Activated T-cell treated with anti-CD3 and anti-CD28 coated beads, Interleukin-2, amount 50 U/mL, for 1 hour (primary cell): ENCODE measurements around the gene TWSG1.

Experiments used
- DNase-seq: peaks from one replicate; pipeline ENCODE4 v3.0.0-alpha.2; 2020

TWSG1 gene

GRCh38 chr18:9334329-9334972 lies at the start of gene TWSG1:
Gene TWSG1, plus strand, starts transcription at chr18:9334773. Its CDS starts 2,457 bp downstream, at chr18:9337230.
- peak; percentile 93 for DNase-seq

GRCh38 chr18:9285604-9286003 lies 49.0 kb upstream of the TWSG1 start:
- DNase-seq = no peak

DNA sequence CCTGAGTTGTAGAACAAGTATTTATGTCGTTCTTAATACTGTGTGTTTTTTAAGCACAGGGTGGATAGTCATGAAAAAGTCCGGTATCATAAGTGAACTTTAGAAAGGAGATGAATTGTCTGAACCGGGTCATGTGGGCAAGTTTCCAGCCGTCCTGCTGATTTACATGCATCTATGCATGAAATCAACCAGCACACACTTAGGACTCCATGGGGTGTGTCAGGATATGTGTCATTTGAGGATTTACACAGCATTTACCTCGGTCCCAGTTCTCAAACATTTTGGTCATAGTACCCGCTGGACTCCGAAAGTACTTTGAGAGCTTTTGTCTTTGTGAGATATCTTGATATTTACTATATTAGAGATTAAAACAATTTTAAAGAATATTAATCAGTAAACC lies 47.5 kb upstream of the TWSG1 start:
- DNase-seq = no peak

DNA sequence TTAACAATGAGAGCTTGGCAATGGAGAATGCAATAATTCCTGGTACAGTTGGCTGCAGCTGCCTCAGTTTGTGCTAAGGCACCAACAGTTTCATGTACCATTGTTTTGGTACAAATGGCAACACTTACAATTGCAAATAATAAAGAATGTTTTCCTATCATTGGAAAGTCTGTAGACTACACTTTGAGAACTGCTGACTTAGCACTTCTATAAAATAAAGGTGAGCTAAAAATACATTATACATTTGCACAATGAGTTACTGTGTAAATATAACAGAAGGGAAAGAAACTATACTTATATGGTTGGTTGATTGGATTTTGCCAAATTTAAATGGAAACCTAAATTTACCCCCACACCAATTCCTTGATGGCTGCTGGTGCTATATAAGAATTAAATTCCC lies 44.9 kb upstream of the TWSG1 start:
- no peak for DNase-seq

DNA sequence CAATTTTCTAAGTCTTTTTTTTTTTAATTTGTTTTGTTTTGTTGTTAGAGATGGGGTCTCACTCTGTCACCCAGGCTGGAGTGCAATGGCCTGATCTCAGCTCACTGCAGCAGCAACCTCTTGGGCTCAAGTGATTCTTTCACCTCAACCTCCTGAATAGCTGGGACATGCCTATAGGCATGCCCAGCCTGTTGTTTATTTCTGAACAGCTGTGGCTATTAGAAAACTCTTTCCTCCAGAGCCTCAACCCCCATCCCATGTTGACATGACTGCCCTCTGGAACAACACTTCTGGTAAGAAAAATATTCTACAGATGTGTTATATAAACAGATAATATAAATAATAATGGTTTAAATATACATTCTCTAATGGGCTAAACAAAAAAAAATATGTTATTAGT lies 44.4 kb upstream of the TWSG1 start:
- DNase-seq = no peak

DNA sequence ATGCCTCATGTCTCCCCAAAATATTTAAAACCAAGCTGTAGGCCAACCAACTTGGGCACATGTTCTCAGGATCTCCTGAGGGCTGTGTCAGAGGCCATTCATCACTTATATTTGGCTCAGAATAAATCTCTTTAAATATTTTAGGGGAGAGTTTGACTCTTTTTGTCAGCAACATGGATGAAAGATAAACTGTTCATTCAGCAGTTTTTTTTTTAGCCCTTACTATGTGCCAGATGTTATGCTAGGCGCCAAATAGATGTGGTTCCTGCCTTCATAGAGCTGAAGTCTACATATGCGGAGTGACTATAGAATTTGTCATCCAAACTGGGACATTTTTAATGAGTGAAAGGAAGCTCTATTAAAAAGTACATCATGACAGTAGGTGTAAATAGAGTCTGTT lies 42.5 kb upstream of the TWSG1 start:
- no peak for DNase-seq

DNA sequence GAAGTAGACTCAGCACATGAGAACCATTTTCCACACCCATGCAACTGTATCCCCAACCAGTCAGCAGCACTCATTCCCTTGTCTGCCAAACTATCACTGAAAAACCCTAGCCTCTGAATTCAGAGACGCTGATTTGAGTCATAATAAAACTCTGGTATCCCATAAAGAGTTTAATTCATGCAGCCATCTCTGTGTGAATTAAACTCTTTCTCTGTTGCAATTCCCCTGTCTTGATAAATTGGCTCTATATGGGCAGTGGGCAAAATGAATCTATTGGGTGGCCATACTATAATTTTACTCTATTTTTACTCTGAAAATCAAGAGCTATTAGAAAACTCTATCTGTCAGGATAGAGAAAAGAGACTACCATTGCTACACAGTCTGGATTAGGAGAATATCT lies 40.6 kb upstream of the TWSG1 start:
- DNase-seq = no peak

DNA sequence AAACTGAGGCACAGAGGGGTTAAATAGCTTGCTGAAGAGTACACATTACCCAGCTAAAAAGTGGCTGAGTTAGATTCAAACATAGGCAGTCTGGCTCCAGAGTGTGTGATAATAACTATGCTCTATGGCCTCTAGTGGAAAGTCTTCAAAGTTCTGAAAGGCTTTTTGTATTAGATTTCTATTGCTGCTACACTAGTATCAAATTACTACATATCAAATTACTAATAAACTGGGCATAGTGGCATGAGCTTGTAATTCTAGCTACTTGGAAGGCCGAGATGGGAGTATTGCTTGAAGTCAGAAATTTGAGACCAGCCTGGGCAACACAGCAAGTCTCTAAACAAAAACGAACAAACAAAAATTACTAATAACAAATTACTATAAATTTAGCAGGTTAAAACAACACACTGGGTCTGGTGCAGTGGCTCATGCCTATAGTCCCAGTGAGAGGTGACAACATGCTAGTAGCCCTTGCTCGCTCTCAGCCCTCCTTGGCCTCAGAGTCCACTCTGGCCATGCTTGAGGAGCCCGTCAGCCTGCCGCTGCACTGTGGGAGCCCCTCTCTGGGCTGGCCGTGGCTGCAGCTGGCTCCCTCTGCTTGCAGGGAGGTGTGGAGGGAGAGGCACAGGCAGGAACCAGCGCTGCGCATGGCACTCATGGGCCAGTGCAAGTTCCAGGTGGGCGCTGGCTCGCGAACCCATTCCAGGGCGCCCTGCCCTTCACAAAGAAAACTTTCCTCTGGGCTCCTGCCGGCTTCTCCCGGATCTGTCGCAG lies 38.2 kb upstream of the TWSG1 start:
- DNase-seq = no peak

DNA sequence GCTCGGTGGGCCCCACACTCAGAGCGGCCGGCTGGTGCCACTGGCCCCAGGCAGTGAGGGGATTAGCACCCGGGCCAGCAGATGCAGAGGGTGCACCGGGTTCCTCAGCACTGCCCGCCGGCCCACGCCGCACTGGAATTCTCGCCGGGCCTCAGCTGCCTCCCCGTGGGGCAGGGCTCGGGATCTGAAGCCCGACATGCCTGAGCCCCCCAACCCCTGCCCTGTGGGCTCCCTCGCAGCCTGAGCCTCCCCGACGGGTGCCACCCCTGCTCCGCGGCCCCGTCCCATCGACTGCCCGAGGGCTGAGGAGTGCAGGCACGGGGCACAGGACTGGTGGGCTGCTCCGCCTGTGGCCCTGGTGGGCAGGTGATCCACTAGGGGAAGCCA lies 37.6 kb upstream of the TWSG1 start:
- no peak for DNase-seq

GRCh38 chr18:9304388-9305070 lies 30.0 kb upstream of the TWSG1 start:
- no peak for DNase-seq

- no peak for DNase-seq
Measured at GRCh38 chr18:9319333-9319732, 15.2 kb upstream of the TWSG1 start.

GRCh38 chr18:9321017-9321452 lies 13.5 kb upstream of the TWSG1 start:
- DNase-seq = no peak

DNA sequence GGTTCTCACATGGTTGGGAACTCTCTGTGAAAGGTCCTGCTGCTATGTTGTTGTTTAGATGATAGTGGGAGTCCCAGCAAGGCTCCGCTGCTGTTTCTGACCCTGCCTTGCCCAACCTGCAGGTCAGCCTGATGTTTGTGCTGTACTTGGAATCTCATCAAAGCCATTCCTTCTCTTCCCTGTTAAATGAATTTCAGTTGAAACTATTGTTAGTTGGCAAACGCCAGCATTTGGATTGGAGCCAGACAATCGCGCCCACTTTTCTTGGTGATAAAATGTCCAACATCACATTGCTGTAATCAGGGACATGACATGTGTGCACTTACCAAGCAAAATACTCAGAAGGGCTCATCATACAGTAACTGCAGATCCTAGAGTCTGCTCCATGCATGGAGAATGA lies 12.8 kb upstream of the TWSG1 start:
- DNase-seq = no peak

- no peak for DNase-seq
Measured at GRCh38 chr18:9322744-9323143, 11.8 kb upstream of the TWSG1 start.

DNA sequence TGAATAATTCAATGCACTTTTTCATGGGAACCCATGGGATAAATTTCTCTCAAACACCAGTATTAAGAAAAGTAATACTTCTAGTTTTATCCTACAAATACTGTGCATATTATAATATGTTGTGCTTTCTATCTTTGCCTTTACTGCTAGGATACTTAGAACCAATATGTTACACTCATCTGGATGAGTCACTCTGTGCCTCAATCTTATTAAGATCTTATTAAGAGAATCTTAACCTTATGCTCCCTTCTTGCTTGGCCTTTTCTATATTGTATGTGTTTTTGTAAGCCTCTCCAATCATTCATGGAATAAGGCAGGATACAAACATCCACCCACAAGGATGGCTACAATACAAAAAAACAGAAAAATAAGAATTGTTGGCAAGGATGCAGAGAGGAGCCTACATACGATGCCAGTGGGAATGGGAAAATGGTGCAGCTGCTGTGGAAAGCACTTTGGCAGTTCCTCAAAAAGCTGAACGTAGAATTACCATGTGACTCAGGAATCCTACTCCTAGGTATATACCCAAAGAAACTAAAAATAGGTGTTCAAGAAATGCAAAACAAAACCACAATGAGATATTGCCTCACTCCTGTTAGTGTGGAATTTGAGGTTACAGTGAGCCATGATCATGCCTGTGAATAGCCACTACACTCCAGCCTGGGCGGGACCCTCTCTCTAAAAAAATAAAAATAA lies 10.7 kb upstream of the TWSG1 start:
- no peak for DNase-seq

DNA sequence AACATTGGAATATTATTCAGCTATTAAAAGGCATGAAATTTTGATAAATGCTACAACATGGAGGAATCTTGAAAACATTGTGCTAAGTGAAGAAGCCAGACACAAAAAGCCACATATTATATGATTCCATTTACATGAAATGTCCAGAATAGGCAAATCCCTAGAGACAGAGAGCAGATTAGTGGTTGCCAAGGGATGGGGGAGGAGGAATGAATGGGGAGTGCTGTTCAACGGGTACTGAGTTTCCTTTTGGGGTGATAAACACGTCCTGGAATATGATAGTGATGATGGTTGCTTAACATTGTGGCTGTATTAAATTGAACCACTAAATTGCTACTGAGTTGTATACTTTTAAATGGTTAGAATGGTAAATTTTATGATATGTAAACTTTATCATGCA lies 8.9 kb upstream of the TWSG1 start:
- DNase-seq = no peak

DNA sequence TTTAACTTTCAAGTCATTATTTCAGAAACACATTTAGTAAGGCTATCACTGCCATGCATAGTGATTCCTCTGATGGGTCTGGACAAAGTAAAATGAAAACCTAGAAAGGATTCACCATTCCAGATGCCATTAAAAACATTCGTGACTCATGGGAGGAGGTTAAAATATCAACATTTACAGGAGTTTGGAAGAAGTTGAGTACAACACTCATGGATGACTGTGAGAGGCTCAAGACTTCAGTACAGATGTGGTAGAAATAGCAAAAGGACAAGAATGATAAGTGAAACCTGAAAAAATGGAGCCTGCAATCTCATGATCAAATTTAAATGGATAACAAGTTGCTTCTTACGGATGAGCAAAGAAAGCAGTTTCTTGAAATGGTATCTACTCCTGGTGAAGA lies 5.8 kb upstream of the TWSG1 start:
- DNase-seq = no peak

- DNase-seq = no peak
Measured at GRCh38 chr18:9329471-9329870, 5.1 kb upstream of the TWSG1 start.

DNA sequence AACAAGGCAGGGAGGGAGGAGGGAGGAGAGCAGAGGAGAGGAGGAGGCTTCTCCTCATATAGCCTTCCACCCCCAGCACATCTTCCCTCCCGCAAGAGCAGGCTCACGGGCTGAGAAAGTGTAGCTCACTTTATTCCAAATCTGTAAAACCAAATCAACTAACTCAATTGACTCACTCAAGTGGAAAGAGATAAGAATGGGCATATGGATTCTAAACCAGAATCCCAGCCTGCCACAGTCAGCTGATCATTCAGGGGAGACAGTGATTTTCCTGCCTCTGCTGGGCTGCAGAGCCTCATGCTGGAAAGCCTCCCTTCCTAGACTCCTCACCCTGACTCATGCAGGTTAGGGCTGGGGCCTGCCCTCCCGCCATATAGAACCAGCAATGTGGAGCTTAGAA lies 4.2 kb upstream of the TWSG1 start:
- DNase-seq = no peak

DNA sequence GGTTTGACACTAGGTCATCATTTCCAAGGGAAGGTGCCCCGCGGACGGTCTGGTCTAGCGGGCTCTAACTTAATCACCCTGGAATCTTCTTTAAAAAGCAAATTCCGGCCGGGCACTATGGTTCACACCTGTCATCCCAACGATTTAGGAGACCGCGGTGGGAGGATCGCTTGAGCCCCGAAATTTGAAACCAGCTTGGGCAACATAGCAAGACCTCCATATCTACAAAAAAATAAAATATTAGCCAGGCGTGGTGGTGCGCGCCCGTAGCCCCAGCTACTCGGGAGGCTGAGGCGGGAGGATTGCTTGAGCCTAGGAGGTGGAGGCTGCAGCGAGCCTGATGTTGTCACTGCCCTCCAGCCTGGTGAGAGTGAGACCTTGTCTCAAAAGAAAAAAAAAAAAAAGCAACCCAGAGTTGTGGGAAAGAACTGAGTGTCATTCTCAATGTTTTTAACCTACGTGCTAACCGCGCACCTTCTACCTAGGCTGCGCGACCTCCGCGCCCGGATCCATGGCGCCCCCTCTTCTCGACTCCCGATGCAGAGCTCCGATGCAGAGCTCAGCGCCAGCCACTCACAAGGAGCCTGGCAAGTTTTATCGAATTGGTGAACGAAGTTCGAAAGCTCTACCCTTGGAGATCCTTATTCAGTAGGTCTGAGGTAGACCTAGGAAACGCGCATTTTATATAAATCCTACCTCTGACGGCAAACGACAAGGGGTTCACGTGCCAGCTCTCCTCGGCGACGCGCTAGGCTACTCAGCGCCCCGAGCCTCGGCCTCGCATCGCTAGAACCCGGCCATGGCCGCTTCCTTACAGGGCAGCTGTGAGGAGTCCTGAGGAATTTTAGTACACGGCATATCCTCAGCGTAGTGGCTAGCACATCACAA lies 888 bp upstream of the TWSG1 start:
- DNase-seq = no peak

DNA sequence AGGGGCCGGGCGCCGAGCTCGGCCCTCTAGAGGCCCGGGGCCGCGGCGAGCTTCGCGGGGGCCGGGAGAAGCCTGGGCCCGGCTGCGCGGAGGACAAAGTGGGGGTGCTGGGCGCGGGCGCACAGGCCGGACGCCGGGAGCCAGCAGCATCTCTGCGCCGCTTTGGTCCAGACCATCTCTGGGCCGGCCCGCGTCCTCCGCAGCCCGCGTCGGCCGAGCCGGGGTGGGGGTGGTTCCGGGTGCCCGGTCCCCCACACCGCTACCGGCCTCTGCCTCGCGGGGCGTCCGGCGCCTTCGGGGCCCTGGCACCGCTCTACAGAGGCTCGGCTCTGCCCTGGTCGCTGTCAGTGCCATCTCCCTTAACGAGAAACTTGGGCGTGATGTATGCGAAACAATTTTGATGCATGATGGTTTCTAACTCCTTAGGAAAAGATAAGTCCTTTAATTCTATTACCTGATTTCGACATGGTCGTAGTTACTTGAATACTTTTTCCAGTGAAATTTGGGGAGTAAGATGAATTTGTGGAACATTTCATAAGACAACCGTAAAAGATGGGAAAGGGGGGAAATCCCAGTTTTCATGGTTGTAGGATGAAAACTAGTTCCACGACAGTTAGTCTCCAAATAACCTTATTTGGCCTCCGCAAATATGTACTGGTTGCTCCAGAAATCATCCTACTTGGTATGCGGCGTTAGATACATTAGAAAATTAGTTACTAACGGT lies 562 bp downstream of the TWSG1 start:
- DNase-seq = no peak

DNA sequence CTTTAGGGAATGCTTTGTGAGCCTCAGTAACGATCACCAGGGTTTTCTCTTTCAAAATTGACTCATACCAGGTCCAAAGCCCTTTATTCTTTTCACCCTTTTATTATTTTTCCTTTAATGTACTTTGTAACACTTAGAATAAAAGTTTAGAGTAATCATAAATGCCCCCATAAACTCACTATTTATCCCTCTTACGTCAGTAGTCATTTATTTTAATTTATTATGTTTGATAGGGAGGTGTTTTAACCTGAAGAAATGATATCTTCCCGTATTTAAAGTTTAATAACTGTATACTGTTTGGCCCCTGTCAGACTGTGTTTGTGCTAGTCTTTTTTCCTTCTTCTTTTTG lies 1.1 kb downstream of the TWSG1 start:
- no peak for DNase-seq
